K562 (cell line): ENCODE measurements around the gene DNAAF8. TPM values are rescaled to one million over a fixed set of nuclear protein-coding genes. Genes with fewer than 3 reads are reported as not detected.

Experiments used
- ATAC-seq: fragments of 200-7000 bp; cut with Tn5 transposase; 3 replicates; pipeline ENCODE4 v1.9.1; 2020; ENCODE audit warnings: moderate library complexity
- BruUV-seq: library from RNA; stranded (reverse); fragments of 400-500 nt; replicated peaks from 2 replicates; lab custom pipeline; 2021; lab: Mats Ljungman, UMichigan
- CTCF ChIA-PET: fragments of 300-600 bp; formaldehyde crosslinking; extraction: SDS; loops from one replicate; lab custom pipeline; 2021; ENCODE audit warnings: low intra/inter-chr PET ratio; lab: Yijun Ruan, JAX
- POLR2A ChIA-PET: fragments of 300-600, 350-650 bp; sonication (Branson Sonifier 250); formaldehyde crosslinking; extraction: SDS; loops from one replicate; lab custom pipeline; 2021; ENCODE audit warnings: antibody characterized with exemption, inconsistent platforms; lab: Yijun Ruan, JAX
- DNase-seq, 4 experiments: peaks; one replicate each; pipeline versions ENCODE4 v3.0.0 to v3.0.0-alpha.2; 2011 to 2018; ENCODE audit warnings: low spot score in 3 of 4, mixed read lengths in 3 of 4; ENCODE audit errors: extremely low read depth in 1 of 4
- FAIRE-seq: peaks from 2 replicates; lab custom pipeline; 2011; peaks lifted over from hg19 to GRCh38; lab: Jason Lieb, UNC
- H2AFZ ChIP-seq: 2 replicates; pipeline ENCODE4 v1.6.0; 2011; ENCODE audit warnings: low read depth, low read length, control low read depth, inconsistent platforms
- H3K27ac ChIP-seq: fragments of 200-600 bp; 3 replicates; pipeline ENCODE4 v1.8.0; 2011; ENCODE audit warnings: low read depth, mild to moderate bottlenecking, control low read depth, inconsistent platforms, low read length, moderate library complexity, mixed read lengths; ENCODE audit errors: extremely low read depth
- H3K27me3 ChIP-seq, 2 experiments: fragments of 300-600 bp in 1 of 2; 2 replicates in 1 of 2; 3 replicates in 1 of 2; pipeline versions ENCODE4 v1.6.0 to v1.8.0; 2011; ENCODE audit warnings: inconsistent platforms in 2 of 2, low read length in 2 of 2, mild to moderate bottlenecking in 1 of 2, mixed read lengths in 1 of 2, moderate library complexity in 1 of 2; ENCODE audit not compliant: control insufficient read depth in 2 of 2, insufficient read depth in 2 of 2
- H3K36me3 ChIP-seq: fragments of 300-600 bp; 3 replicates; pipeline ENCODE4 v1.8.0; 2011; ENCODE audit warnings: mild to moderate bottlenecking, low read length, inconsistent platforms; ENCODE audit not compliant: control insufficient read depth, insufficient read depth
- H3K4me1 ChIP-seq, 2 experiments: fragments of 200-600 bp in 1 of 2; replicated peaks in 1 of 2; 2 replicates in 1 of 2; 3 replicates in 1 of 2; pipeline versions ENCODE4 v1.5.1 to v1.8.0; 2011; ENCODE audit warnings: inconsistent platforms in 2 of 2, low read length in 2 of 2, mild to moderate bottlenecking in 1 of 2, mixed read lengths in 1 of 2, moderate library complexity in 1 of 2; ENCODE audit not compliant: control insufficient read depth in 2 of 2, insufficient read depth in 2 of 2
- H3K4me2 ChIP-seq: 2 replicates; pipeline ENCODE4 v1.6.1; 2011; ENCODE audit warnings: low read length, control low read depth, inconsistent platforms, mixed read lengths; ENCODE audit not compliant: insufficient read depth
- H3K4me3 ChIP-seq: fragments of 200-600 bp; sonication (generic), shearing (Covaris generic); 2 replicates; pipeline ENCODE4 v1.5.1; 2016; ENCODE audit warnings: control low read depth, inconsistent platforms
- H3K79me2 ChIP-seq: fragments of 200-600 bp; 3 replicates; pipeline ENCODE4 v1.8.0; 2011; ENCODE audit warnings: low read length, inconsistent platforms; ENCODE audit not compliant: control insufficient read depth, insufficient read depth
- H3K9ac ChIP-seq, 2 experiments: 2 replicates each; pipeline versions ENCODE4 v1.6.0 to v1.6.1; 2011; ENCODE audit warnings: low read depth in 2 of 2, low read length in 2 of 2, control low read depth in 1 of 2, inconsistent platforms in 1 of 2, mild to moderate bottlenecking in 1 of 2, mixed read lengths in 1 of 2; ENCODE audit not compliant: insufficient read depth in 1 of 2
- H3K9me1 ChIP-seq: one replicate; pipeline ENCODE4 v1.6.0; 2011; ENCODE audit warnings: inconsistent platforms, mild to moderate bottlenecking, low read length, moderate library complexity; ENCODE audit not compliant: control insufficient read depth, insufficient read depth
- H3K9me3 ChIP-seq: replicated peaks from 2 replicates; pipeline ENCODE4 v1.5.1; 2011; ENCODE audit warnings: low read depth, low read length, inconsistent platforms; ENCODE audit not compliant: control insufficient read depth, insufficient read depth
- H4K20me1 ChIP-seq: replicated peaks from 2 replicates; pipeline ENCODE4 v1.6.1; 2011; ENCODE audit warnings: low read length, inconsistent platforms, mixed read lengths; ENCODE audit not compliant: control insufficient read depth, insufficient read depth
- CREB1 ChIP-seq, 2 experiments: sonication (generic) in 1 of 2; formaldehyde crosslinking in 1 of 2; IDR thresholded peaks; 2 replicates each; pipeline versions ENCODE4 v1.6.1 to v1.8.0; 2012 to 2022; ENCODE audit warnings: inconsistent platforms in 1 of 2, mild to moderate bottlenecking in 1 of 2, missing genetic modification reagents in 1 of 2, moderate library complexity in 1 of 2
- POLR2A ChIP-seq: fragments of 450-650 bp; conservative IDR thresholded peaks from 2 replicates; pipeline ENCODE4 v1.6.1; 2016
- POLR2G ChIP-seq: fragments of 200-400 bp; formaldehyde crosslinking; IDR thresholded peaks from 2 replicates; pipeline ENCODE4 v1.6.1; 2017; ENCODE audit warnings: low read depth, mild to moderate bottlenecking, antibody characterized with exemption, low read length, moderate library complexity
- RBFOX2 ChIP-seq: fragments of 200-400 bp; formaldehyde crosslinking; IDR thresholded peaks from 2 replicates; pipeline ENCODE4 v1.6.1; 2017; ENCODE audit warnings: low read depth, mild to moderate bottlenecking, low read length, moderate library complexity
- RBM22 ChIP-seq: fragments of 200-400 bp; formaldehyde crosslinking; IDR thresholded peaks from 2 replicates; pipeline ENCODE4 v1.6.1; 2018; ENCODE audit warnings: low read length, low read depth; ENCODE audit not compliant: poor library complexity, severe bottlenecking
- TEAD4 ChIP-seq, 2 experiments: sonication (generic) in 1 of 2; formaldehyde crosslinking in 1 of 2; IDR thresholded peaks; 2 replicates each; pipeline versions ENCODE4 v1.6.1 to v1.8.0; 2012 to 2022; ENCODE audit warnings: borderline replicate concordance in 1 of 2, inconsistent platforms in 1 of 2, low read length in 1 of 2, mild to moderate bottlenecking in 1 of 2, missing genetic modification reagents in 1 of 2
- TFE3 ChIP-seq: fragments of 450-650 bp; formaldehyde crosslinking; IDR thresholded peaks from 2 replicates; pipeline ENCODE4 v1.4.0; 2020; ENCODE audit warnings: mild to moderate bottlenecking, mixed read lengths
- ZNF274 ChIP-seq: IDR thresholded peaks from 2 replicates; pipeline ENCODE4 v1.6.1; 2011; ENCODE audit warnings: low read depth, mild to moderate bottlenecking, low read length, moderate library complexity, borderline replicate concordance
- ZNF384 ChIP-seq: IDR thresholded peaks from 2 replicates; pipeline ENCODE4 v1.6.1; 2012; ENCODE audit warnings: low read depth, low read length, improper control_type of control experiment
- WGBS: fragments of 100-300 bp; shearing (Covaris generic); methylation state at CpG from one replicate; pipeline ENCODE4 v1.1.6; 2016; ENCODE audit warnings: low coverage, mixed read lengths; ENCODE audit not compliant: insufficient coverage; ENCODE audit errors: missing lambda C conversion rate; 5-methylcytosine and 5-hydroxymethylcytosine counted together
- in situ Hi-C: fragments of 300-500 bp; cut with MboI; formaldehyde crosslinking; loops from 4 replicates; pipeline ENCODE4 v1.15.0; 2018; ENCODE audit warnings: inconsistent platforms, mixed read lengths
- intact Hi-C: fragments of 100-400 bp; cut with micrococcal nuclease; formaldehyde crosslinking; loops from 2 replicates; pipeline ENCODE4 v1.14.2; 2022
- polyA plus RNA-seq, 8 experiments: library from polyadenylated mRNA; depleted of rRNA in 4 of 8; stranded (reverse) in 5 of 8; unstranded in 3 of 8; fragments of >200 nt; fragmentation: Nextera tagmentation in 2 of 8; fragmentation: Illumina TruSeq in 1 of 8; extraction: Ambion mirVana in 2 of 8; extraction: Trizol in 1 of 8; gene quantifications; 2 replicates each; pipeline versions ENCODE4 v1.2.1 to v1.2.3, GENCODE V29; 2011 to 2014; ENCODE audit warnings: inconsistent platforms in 1 of 8, missing spikeins in 1 of 8
- total RNA-seq, 7 experiments: library from RNA; depleted of rRNA in 6 of 7; stranded (reverse); fragments of >200 nt in 6 of 7; fragmentation: Illumina TruSeq in 2 of 7; extraction: Trizol in 2 of 7; gene quantifications; 2 replicates each; pipeline versions ENCODE4 v1.2.1 to v1.2.3, GENCODE V29; 2011 to 2021; ENCODE audit warnings: low replicate concordance in 1 of 7

Gene DNAAF8
- total and polyA plus RNA-seq, 9 of the 15 experiments (the other 6 are each of a cell fraction or from before 2014, with no cell fraction given): 0.04 to 0.12 (median 0.10) TPM; not detected in 6

- H3K79me2 ChIP-seq: peaks cover 12% of the 10 kb centered on the region
- WGBS: 81% methylated on average over 18 of the region's 19 CpGs
- H3K9ac ChIP-seq: peak overlapping the region in 1 of 2 experiments; percentile 33; a peak in 1 of 4 replicates
- H3K27ac ChIP-seq: no peak overlapping the region
- intact Hi-C loops (no loop called here), in situ Hi-C loops (no loop called here)
- no peak overlapping the region for H3K4me3 ChIP-seq
- H3K27me3 ChIP-seq: no peaks in the 10 kb centered on the region
- FAIRE-seq (peak; percentile 49), DNase-seq (no peak), ATAC-seq (no peak)
- H3K9me1 ChIP-seq: peaks cover 3% of the 10 kb centered on the region
- peaks cover 0 to 66% of the 10 kb centered on the region in 2 experiments; a peak in 3 of 5 replicates for H3K4me1 ChIP-seq
- peaks cover 8% of the 10 kb centered on the region; the same call in 1 of the 2 replicates for H4K20me1 ChIP-seq
- H2AFZ ChIP-seq: no peak overlapping the region
- CTCF ChIA-PET: no interaction called here
- no TSS peak for BruUV-seq
- TF ChIP-seq TEAD4 (IDR thresholded peaks at IDR 0.05; ENCODE audit: low read length): no peak
- TF ChIP-seq TEAD4 (CRISPR knock-in tag; IDR thresholded peaks at IDR 0.05; ENCODE audit: borderline replicate concordance): no peak
- peak; percentile 4 for TF ChIP-seq RBM22
- TF ChIP-seq ZNF384: no peak
- TF ChIP-seq POLR2A: 0 out of 2 replicates have a peak, but pooled peaks have one; percentile 17
- TF ChIP-seq POLR2G: 0 out of 2 replicates have a peak, but pooled peaks have one; percentile 50
- peak; percentile 35; the same call in 1 of the 2 replicates for TF ChIP-seq RBFOX2
- peak; percentile 67 for TF ChIP-seq TFE3 (CRISPR knock-in tag)
- TF ChIP-seq CREB1 (IDR thresholded peaks at IDR 0.05): no peak
- TF ChIP-seq CREB1 (CRISPR knock-in tag; IDR thresholded peaks at IDR 0.05): no peak
- TF ChIP-seq ZNF274: no peak
- peaks cover 66% of the 10 kb centered on the region; the same call in 2 of the 3 replicates for H3K36me3 ChIP-seq
- no peak overlapping the region for H3K4me2 ChIP-seq
- no peaks in the 10 kb centered on the region for H3K9me3 ChIP-seq
- POLR2A ChIA-PET: interaction anchor here (0.6 to 1.7 kb wide), 9 partner anchors 8 to 263 kb away, joined by 3 to 11 read pairs (median 3); no protein-coding TSS in a partner anchor
Measured at GRCh38 chr16:4696172-4696904, 38.0 kb upstream of the DNAAF8 start.
